ENCODE data around the gene HSD11B1L.
"Not testable (repeated sequence)": the region's sequence is repeated elsewhere in the genome, so short reads cannot be mapped to it uniquely, and the experiment has no call there.

Gene HSD11B1L

DNA sequence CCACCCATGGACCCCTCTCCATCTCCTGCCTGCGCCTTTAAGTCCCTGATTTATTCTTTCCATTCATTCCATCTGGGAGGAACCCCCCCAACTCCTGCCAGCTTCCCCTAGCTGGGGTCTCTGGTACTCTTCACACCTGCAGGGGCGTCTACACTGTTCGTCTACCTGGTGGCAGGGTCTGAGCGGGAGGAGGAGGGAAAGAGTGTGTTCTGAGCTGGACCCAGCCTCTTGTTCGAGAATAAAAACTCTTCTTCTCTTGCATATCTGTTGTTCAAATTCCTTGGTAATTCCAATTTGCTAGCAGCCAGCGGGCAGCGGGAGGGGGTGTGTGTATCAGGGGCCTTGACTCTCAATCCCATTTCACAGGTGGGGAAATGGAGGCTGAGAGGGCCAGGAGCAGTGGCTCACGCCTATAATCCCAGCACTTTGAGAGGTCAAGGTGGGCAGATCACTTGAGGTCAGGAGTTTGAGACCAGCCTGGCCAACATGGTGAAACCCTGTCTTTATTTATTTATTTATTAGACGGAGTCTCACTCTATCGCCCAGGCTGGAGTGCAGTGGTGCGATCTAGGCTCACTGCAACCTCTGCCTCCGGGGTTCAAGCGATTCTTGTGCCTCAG, 7.5 kb downstream of the HSD11B1L start:
- not testable (repeated sequence) for DNase-seq

DNA sequence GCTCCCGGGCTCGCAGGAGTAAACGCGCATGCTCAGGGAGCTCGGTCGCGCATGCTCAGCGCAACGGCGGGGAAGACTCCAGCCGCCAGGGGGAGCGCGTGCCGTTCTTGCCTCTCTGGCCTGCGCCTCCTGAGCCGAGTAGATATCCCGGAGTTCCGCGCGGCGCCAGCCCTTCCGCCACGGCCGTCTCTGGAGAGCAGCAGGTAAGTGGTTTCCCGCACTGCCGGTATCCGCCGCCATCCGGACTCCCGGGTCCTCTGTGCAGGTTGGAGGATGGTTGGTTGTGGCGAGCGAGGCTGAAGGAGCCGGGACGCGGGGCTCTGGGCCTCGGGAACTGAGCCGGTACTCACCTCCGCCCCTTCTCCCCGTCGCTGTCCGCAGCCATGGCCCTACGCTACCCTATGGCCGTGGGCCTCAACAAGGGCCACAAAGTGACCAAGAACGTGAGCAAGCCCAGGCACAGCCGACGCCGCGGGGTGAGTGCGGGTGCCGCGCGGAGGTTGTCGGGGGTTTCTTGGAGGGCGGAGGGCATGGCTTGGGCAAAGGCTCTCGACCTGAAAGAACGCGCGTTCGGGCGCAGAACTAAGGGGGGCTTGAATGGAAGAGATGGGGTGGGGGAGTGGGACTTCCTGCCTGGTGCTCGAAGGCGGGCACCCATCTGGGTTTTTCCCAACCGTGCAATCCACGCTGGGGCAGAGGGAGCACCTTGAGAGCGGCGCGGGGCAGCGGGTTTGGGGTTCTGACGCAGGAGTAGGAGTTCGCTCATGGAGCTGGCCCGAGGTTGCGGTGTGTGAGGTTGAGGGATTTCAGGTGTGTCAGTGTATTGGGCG, 9.5 kb downstream of the HSD11B1L start, which contains the start of gene RPL36:
RPL36 (plus strand) TSS at position 171 of the 830 bp plus-strand sequence; CDS start at position 384, 213 bp downstream.
- DNase-seq: peak; percentile 83

DNA sequence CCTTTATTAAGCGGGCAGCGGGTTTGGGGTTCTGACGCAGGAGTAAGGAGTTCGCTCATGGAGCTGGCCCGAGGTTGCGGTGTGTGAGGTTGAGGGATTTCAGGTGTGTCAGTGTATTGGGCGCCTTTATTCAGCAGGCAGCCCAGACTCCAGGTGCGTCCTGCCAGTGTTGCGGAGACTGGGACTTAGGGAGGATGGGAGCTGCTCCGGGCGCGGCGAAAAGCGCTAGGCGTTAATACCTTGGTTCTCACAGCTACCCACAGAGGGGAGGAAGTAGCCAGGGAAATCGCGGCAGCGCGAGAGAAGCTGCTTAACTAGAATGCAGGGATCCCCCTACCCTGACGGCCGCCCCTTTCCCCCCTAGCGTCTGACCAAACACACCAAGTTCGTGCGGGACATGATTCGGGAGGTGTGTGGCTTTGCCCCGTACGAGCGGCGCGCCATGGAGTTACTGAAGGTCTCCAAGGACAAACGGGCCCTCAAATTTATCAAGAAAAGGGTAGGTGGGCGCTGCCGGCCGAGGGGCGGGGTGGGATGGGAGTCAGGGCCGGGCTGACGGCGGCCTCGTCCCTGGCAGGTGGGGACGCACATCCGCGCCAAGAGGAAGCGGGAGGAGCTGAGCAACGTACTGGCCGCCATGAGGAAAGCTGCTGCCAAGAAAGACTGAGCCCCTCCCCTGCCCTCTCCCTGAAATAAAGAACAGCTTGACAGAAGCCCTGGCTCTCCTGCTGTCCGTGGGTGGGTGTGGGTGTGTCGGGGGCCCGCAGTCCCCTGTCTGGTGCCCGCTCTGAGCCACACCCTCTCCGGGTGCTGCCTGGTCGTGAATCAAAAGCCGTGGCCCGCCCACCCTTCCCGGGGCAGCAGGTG, 10.4 kb downstream of the HSD11B1L start:
- no peak for DNase-seq

DNA sequence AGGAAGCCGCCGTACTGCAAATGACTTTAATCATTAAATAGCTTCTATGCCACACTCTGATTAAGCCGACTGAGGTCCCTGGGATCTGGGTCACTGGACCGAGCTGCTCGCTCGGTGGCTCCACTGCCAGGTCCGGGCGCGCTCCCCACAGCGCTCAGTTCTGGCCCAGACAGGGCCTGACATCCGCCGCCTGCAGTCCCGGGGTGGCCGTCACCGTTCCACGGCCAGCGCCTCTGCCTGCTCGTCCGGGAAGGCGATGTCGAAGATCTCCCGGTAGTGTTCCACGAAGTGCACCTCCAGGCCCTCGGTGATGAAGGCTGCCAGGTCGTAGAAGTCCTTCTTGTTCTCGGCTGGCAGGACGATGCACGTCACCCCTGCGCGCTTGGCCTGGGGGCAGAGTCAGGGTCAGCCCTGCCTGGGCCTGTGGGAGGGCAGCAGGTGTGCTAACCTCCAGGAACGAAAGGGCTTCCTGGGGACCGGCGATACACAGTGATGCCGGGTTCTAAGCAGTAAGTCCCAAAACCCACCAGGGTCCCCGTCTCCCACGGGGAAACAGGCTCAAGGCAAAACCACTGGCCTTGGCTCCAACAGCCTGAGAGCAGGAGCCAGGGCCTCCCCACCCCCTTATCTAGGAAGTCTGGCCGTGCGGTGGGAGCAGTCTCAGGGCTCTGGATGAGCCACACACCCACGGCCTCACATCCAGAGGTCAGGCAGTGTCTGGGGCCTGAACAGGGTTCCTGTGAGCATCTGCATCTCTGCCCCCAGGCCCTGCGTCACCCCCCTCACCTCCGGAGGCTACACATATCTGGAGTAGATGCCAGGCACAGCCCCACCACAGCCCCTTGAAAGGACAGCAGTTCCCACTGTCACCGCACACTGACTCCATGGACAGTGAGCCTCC, 11.2 kb downstream of the HSD11B1L start:
- DNase-seq: no peak

DNA sequence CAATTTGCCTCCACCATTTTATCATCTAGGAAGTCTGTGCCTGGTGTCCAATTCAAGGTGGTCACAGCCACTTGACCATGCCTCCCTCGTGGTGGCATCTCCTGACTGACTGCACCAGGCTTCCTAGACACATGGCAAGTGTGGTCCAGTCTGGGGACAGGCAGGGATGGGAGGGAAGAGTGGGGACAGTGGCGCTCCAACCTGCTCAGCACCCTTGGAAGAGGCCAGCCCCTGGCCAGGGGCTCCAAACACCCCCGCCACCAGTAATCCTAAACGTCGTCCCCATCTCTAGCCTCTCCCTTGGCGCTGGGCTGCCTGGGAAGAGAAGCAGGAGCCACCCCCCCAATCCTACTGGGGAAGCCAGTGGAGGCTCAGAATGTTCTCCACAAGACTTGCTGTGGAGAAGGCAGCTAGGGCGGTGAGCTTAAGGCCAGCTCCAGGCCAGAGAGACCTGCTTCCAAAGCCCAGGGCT, 11.9 kb downstream of the HSD11B1L start:
- DNase-seq: no peak

DNA sequence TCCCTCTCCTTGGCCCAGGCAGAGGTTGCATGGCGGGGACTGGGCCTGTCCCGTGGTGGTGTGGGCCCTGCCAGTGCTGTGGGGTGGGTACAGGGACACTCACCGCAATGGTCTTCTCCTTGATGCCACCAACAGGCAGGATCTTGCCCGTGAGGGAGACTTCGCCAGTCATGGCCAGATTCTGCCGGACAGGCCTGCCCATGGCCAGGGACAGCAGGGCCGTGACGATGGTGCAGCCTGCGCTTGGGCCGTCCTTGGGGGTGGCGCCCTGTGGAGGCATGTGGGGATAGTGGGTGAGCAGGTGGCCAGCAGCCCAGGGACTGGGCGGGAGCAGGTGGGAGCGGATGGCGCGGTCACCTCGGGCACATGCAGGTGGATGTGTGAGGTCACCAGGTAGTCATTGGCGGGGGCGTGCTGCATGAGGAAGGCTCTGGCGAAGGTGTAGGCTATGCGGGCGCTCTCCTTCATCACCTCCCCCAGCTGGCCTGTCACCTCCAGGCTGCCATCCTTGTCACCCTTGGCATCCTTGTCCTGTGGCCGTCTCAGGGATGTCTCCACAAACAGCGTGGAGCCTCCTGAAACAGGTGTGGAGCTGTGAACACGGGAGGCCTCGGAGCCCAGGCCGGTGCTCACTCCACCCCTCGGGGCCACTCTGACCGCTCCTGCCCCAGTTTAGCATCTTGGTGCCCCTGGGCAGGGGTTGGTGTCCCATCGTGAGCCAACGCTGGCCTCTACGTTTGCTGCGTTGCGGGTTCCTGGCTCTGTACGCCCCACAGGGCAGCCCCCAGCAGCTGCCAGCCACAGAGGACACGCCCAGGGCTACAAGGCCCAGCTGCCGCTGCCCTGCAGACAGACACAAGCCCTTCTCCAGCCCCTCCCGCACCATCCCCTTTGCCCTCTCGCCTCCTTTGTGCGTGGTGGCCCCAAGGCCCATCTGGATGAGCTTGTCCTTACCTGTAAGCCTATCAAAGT, 12.7 kb downstream of the HSD11B1L start:
- no peak for DNase-seq

DNA sequence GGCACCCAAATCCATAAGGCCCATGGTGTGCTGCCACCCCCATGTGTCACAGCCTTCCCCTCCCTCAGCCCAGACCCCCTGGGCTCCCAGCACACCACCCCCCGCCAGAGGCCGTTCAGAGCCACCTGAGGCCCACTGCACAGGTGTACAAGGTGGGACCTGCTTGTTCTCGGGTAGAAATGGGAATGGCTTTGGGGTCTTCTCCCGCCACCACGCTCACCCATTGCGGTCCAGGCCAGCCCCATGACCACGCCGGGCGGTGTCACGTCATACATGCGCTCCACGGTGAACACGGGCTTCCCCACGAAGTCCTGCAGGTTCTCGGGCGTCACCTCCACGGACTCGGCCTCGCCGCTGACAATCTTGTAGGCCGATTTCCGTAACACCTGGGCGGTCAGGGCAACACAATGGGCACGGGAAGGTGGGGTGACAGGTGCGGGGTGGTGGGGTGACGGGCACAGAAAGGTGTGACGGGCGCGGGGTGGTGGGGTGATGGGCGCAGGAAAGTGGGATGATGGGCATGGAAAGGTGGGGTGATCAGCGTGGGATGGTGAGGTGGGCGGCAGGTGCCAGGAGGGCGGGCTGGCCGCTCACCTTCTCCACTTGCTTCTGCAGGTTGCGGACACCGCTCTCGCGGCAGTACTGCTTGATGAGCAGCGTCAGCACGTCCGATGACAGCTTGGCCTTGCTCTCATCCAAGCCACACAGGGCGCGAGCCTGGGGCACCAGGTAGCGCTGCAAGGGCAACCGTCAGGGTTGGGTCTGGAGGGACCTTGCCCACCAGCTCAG, 13.5 kb downstream of the HSD11B1L start:
- DNase-seq: no peak

DNA sequence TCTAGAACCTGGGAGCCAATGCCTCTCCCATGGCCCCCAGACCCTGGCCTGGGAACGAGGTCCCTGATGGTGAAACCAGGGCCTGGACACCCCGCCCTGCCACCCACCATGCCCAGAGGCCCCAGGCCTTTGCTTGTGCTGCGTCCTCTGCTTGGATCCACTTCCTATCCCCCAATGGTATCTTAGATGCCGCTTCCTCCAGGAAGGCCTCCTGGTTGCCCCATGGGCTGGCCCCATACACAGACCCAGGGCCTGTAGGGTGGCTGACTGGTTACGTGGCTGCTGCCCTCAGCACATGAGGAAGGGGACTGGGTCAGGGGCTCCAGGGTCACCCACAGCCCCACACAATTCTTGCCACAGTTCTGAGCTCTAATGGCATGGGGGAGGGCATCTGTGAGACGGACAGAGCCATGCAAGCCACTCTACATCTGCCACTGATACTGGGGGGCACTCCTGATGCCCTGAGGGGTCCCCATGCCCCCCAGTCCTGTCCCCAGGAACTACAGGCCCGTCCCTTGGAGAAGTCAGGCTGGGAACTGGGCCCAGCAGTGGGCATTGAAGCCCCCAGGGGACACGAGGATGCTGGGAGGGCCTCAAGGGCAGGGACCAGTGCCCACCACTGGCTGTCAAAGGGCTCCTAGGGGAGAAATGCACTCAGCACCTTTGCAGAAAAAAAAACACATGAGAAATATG, 14.3 kb downstream of the HSD11B1L start:
- no peak for DNase-seq

DNA sequence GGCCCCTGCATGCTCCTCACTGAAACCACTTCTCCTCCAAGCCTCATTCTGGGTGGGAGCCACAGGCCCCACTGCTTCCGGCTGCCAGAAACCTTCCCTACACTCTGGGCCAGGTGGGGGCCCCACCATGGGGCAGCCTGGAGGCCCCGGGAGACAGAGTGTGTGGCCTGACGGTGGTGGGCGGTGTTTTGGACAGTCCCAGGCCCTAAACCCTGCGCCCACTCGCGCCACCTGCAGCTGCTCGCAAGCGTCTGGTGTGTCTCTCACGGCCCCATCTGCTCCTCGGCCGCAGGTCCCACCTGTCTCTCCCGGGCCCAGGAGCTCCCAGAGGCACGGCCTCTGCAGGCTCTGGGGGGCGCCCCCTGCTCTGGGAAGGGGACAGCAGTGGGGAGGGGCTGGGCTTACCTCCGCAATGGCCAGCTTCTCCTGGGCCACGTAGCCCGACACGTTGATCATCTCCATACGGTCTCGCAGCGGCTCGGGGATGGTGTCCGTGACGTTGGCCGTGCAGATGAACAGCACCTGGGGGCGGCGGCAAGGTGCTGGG, 14.9 kb downstream of the HSD11B1L start:
- DNase-seq: no peak

DNA sequence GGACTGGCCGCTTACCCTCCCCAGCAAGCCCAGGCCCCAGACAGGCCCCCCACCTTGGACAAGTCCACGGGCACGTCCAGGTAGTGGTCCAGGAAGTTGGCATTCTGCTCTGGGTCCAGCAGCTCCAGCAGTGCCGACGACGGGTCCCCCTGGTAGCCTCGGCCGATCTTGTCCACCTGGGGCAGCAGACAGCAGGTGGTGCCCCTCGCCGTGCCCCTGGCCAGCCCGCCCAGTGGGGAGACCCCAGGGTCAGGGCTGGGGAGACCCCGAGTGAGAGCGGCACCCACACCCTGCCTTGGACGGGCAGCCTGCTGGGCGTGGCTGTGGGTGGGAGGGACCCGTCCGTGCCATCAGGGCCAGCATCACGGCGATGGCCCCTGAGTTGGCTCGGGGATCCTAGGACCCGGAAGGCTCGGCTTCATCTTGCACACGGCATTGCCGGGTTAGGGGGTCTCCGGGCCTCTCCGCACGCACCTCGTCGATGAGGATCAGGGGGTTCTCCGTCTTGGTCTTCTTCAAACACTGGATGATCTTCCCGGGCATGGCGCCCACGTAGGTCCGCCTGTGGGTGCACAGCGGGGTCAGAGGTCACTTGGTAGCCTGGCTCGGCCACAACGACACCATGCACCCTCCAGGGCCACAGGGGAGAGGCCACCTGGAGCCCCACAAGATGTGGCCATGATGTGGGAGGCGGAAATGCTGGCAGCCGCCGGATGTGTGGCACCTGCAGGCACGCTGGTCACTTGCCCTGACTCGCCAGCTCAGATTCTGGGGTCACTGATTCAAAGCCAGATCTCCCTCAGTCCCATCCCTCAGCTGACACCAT, 15.6 kb downstream of the HSD11B1L start:
- no peak for DNase-seq

DNA sequence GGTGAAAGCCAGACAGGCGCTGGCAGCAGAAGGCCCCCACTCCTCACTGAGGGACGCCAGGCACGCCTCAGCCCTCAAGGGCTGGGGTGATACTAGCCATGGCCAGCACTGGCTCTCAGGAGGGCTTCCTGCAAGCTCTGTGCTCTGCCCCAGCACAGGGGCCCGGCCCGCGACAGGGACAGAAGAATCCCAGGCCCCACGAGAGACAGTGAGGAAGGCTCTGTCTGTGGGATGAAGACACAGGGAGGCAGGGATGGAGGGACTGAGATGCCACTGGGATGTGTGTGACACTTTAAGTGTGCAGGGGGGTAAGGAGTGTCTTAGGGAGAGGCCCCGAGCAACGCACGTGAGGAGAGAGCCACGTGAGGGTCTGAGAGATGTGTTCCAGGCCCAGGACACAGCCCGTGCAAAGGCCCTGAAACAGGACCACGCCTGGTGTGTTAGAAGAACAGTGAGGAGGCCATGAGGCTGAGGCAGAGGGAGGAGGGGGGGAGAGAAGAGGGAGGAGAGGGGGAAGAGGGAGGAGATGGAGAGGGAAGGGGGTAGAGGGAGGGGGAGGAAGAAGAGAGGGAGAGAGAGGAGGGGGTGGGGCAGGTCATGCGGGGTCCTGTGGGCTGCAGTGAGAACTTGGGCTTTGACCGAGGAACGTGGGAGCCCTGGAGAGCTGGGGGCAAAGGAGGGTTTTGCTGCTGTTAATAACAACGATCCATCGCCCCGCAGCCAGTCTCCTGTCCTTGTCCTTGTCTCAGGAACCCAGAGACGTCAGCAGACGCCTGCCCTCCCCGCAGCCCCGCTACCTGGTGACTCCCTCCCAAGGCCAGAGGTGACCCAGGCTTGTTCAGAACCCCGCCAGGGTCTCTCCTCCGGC, 16.4 kb downstream of the HSD11B1L start:
- no peak for DNase-seq

DNA sequence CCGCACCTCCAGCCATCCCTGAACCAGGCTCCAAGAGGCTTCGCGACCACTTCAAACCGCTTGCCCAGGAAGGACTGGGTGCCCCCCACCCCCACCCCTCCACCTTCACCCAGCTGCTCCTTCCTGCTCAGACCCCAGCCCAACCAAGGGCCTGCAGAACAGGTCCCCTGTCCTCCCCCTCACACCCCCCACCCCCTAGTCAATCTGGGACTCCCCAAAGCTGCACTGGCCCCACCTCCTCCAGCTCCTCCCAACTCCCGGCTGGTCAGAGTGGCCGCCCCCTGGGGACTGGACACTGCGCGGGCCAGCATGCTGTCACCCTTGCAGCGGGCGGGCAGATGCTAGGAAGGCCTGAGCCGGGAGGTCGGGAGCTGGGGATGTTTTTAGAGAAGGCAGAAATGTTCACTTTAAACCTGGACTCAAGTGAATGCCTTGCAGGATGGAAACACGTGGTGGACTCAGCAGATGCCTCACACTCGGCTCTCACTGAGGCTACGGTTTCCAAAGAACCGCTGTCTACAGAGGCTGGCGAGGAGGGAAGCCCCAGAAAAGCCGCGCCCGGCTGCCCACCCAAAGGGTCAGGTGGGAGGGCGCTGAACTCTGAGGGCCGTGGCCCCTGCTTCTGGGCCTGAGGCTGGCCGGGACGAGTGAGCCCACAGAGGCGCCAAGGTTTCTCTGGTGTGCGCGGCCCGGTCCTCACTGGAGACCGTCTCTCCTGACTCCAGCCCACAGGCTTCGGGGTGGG, 17.2 kb downstream of the HSD11B1L start:
- no peak for DNase-seq

DNA sequence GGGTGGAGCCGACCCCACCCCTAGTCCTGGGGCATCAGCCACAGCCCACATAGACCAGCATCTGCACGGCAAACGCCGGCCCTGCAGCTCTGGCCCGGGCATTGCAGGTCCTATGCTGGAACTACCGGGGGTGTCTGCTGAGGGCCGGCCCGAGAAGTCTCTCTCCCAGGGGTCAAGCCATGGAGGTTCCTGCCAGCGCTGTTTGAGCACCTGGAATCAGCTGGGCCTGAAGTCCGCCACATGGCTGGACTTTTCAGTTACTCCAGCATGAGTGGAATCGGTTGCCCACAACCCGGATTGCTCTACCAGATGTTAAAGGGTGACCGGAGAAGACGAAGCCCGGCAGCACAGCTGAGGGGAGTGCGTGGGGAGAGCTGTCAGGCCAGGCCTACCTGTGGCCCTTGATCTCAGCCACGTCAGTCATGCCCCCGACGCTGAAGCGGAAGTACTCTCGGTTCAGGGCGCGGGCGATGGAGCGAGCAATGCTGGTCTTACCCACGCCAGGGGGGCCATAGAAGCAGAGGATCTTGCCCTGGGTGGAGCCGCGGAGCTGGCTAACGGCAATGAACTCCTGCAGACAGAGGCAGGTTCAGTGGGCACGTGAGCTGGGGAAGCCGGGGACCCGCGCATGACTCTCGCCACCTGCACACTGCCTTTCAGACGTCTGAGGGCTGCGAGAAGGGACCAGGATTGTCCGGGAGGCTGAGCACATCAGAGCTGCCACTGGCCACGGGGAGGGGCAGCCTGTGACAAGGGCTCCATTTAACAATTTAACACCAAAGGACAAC, 18.0 kb downstream of the HSD11B1L start:
- DNase-seq: no peak

DNA sequence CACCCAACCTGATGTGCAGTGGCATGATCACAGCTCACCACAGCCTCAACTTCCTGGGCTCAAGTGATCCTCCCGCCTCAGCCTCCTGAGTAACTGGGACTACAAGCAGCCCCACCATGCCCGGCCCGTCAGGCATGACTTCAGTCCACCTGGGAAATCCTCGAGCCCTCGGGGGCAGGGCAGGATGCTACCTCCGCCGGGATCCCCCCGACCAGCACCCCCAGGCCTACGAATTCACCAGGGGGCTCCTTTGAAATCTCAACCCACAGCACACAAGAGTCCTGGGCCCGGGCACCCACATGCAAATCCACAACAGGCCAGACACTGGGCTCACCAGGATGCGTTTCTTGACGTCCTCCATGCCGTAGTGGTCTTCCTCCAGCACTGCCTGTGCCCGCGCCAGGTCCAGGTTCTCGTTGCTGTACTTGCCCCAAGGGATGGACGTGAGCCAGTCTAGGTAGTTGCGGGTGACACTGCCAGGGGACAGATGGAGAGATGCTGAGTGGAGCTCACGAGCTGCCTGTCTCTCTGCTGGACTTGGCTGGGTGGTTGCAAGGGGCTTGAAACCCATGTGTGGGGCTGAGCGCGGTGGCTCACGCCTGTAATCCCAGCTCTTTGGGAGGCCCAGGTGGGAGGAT, 19.7 kb downstream of the HSD11B1L start:
- DNase-seq: no peak

DNA sequence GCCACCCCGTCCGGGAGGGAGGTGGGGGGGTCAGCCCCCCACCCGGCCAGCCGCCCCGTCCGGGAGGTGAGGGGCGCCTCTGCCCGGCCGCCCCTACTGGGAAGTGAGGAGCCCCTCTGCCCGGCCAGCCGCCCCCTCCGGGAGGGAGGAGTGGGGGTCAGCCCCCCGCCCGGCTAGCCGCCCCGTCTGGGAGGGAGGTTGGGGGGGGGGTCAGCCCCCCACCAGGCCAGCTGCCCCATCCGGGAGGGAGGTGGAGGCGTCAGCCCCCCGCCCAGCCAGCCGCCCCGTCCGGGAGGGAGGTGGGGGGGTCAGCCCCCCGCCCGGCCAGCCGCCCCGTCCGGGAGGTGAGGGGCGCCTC, 21.2 kb downstream of the HSD11B1L start:
- not testable (repeated sequence) for DNase-seq
